Measurements from ENCODE around the gene FGG. TPM values are rescaled to one million over a fixed set of nuclear protein-coding genes. Genes with fewer than 3 reads are reported as not detected.

The FGG gene
- total and polyA plus RNA-seq, 2 of the 8 experiments (the other 6 are each of a cell fraction or from before 2014, with no cell fraction given): not detected

GRCh38 chr4:154660052-154660451, 47.6 kb upstream of the FGG start:
- Histone ChIP-seq H4K20me1 (replicated peaks in 1 of 2; ENCODE audit: control insufficient read depth in 1 of 2, insufficient read depth in 2 of 2, low read length in 2 of 2) (no peaks in the 10 kb centered on the region), H3K18ac (ENCODE audit: extremely low read depth, low read length) (no peak overlapping the region), H2BK15ac (ENCODE audit: low read length) (no peak overlapping the region), H3K4me2 (ENCODE audit: insufficient read depth in 1 of 2, low read depth in 2 of 2, low read length in 2 of 2) (no peak overlapping the region), H3K79me1 (ENCODE audit: low read depth, low read length) (no peaks in the 10 kb centered on the region), H3K4ac (replicated peaks; ENCODE audit: insufficient read length, low read depth, low read length) (no peak overlapping the region), H2AK5ac (ENCODE audit: low read depth, low read length) (no peak overlapping the region), H3K36me3 (ENCODE audit: control insufficient read depth in 2 of 4, insufficient read depth in 4 of 4, low read length in 3 of 4) (no peaks in the 10 kb centered on the region), H3K9ac (replicated peaks in 1 of 4; ENCODE audit: extremely low read depth in 1 of 4, low read depth in 3 of 4, low read length in 3 of 4) (no peak overlapping the region), H4K91ac (replicated peaks; ENCODE audit: insufficient read length, low read length) (no peak overlapping the region), H2BK5ac (ENCODE audit: low read depth, low read length) (no peak overlapping the region), H3K4me3 (ENCODE audit: extremely low read depth in 1 of 4, insufficient read depth in 2 of 4, low read depth in 3 of 4, low read length in 4 of 4) (no peak overlapping the region), H3K23ac (ENCODE audit: insufficient read length) (no peak overlapping the region), H3K23me2 (ENCODE audit: low read depth, low read length) (no peaks in the 10 kb centered on the region), H2BK12ac (ENCODE audit: low read depth, low read length) (no peak overlapping the region), H3K27me3 (replicated peaks in 1 of 4; ENCODE audit: control insufficient read depth in 3 of 4, extremely low read depth in 1 of 4, insufficient read depth in 3 of 4, low read length in 3 of 4) (no peaks in the 10 kb centered on the region), H3K9me3 (ENCODE audit: insufficient read depth in 2 of 2, low read depth in 1 of 2, low read length in 1 of 2) (no peaks in the 10 kb centered on the region), H3K56ac (replicated peaks; ENCODE audit: insufficient read length, low read depth, low read length) (no peak overlapping the region), H2BK20ac (ENCODE audit: low read length) (no peak overlapping the region), H3K14ac (ENCODE audit: insufficient read length) (no peak overlapping the region), H4K5ac (ENCODE audit: insufficient read length, low read depth, low read length) (no peak overlapping the region), H3K4me1 (replicated peaks in 1 of 4; ENCODE audit: control insufficient read depth in 3 of 4, insufficient read depth in 4 of 4, low read length in 3 of 4) (no peaks in the 10 kb centered on the region), H2BK120ac (replicated peaks; ENCODE audit: low read depth, low read length) (no peak overlapping the region), H4K8ac (ENCODE audit: extremely low read depth, insufficient read depth, low read length) (no peak overlapping the region), H2AFZ (ENCODE audit: low read length) (no peak overlapping the region), H3K27ac (ENCODE audit: low read depth, low read length) (no peak overlapping the region), H3K79me2 (ENCODE audit: control insufficient read depth in 1 of 2, insufficient read depth in 2 of 2, low read length in 2 of 2) (no peaks in the 10 kb centered on the region)
- ChIA-PET CTCF (ENCODE audit: partially characterized antibody) (interaction anchor here (1.0 to 1.7 kb wide), 2 partner anchors 119 to 269 kb away, joined by 4 read pairs; no protein-coding TSS in a partner anchor), POLR2A (ENCODE audit: partially characterized antibody) (no interaction called here)
- no peak for FAIRE-seq
- 88% methylated on average over 3 of the region's 3 CpGs; no CpG with 5 or more reads in 1 of the 2 experiments for WGBS, 2 experiments (ENCODE audit: extremely low coverage in 1 of 2, insufficient coverage in 1 of 2, insufficient read length in 1 of 2, insufficient replicate concordance in 2 of 2, low coverage in 1 of 2, low lambda C conversion rate in 2 of 2, missing lambda C conversion rate in 1 of 2)
- TF ChIP-seq SAP30 (IDR thresholded peaks at IDR 0.05; ENCODE audit: insufficient read depth, insufficient replicate concordance, low read length) (no peak), CEBPB (IDR thresholded peaks at IDR 0.05; ENCODE audit: low read depth, low read length) (no peak), GABPA (IDR thresholded peaks at IDR 0.05; ENCODE audit: borderline replicate concordance, insufficient read depth, low read length) (no peak), SRF (IDR thresholded peaks at IDR 0.05; ENCODE audit: low read depth, low read length) (no peak), POU5F1 (IDR thresholded peaks at IDR 0.05; ENCODE audit: low read depth, low read length) (no peak), HDAC2 (IDR thresholded peaks at IDR 0.05; ENCODE audit: borderline replicate concordance in 1 of 2, low read depth in 2 of 2, low read length in 2 of 2) (no peak), TAF7 (optimal IDR thresholded peaks at IDR 0.05; ENCODE audit: borderline replicate concordance, low read depth, low read length) (no peak), SP2 (IDR thresholded peaks at IDR 0.05; ENCODE audit: low read length) (no peak), CREB1 (IDR thresholded peaks at IDR 0.05) (no peak), ASH2L (IDR thresholded peaks at IDR 0.05; ENCODE audit: low read length) (no peak)
- DNase-seq (ENCODE audit: low read depth in 1 of 2, low spot score in 2 of 2): no peak

Data from H1 (cell line).